Vagina (tissue), 2 donors: ENCODE measurements around the gene STIMATE. TPM values are rescaled to one million over a fixed set of nuclear protein-coding genes. Genes with fewer than 3 reads are reported as not detected.

Source experiments
- DNase-seq, 2 donors: peaks; one replicate each; pipeline ENCODE4 v3.0.0-alpha.2; 2017; ENCODE audit errors: extremely low spot score in 2 of 2
- H3K27ac ChIP-seq: fragments of 200-600 bp; sonication (generic); one replicate; pipeline ENCODE4 v1.5.1; 2019
- H3K27me3 ChIP-seq: fragments of 200-600 bp; sonication (generic); one replicate; pipeline ENCODE4 v1.5.1; 2019
- H3K36me3 ChIP-seq, 2 donors: fragments of 200-600 bp; sonication (generic); one replicate each; pipeline ENCODE4 v1.5.1; 2017 to 2019
- H3K4me1 ChIP-seq: fragments of 200-600 bp; sonication (generic); one replicate; pipeline ENCODE4 v1.5.1; 2019
- H3K4me3 ChIP-seq, 2 donors: fragments of 200-600 bp; sonication (generic); 1 replicate in 1 of 2; 2 replicates in 1 of 2; pipeline ENCODE4 v1.5.1; 2016 to 2019
- H3K9me3 ChIP-seq: fragments of 200-600 bp; sonication (generic); one replicate; pipeline ENCODE4 v1.5.1; 2019
- POLR2A ChIP-seq, 2 donors: fragments of 450-650 bp; IDR thresholded peaks; one replicate each; pipeline ENCODE4 v1.6.1; 2017; ENCODE audit warnings: antibody characterized with exemption in 2 of 2, mild to moderate bottlenecking in 2 of 2, moderate library complexity in 2 of 2
- POLR2AphosphoS5 ChIP-seq, 2 donors: sonication (generic); formaldehyde crosslinking; IDR thresholded peaks; one replicate each; pipeline ENCODE4 v1.9.0; 2017; ENCODE audit warnings: antibody characterized with exemption in 2 of 2, mild to moderate bottlenecking in 2 of 2, low read depth in 1 of 2; ENCODE audit not compliant: insufficient read depth in 1 of 2
- intact Hi-C: fragments of 100-400 bp; cut with DNase I; formaldehyde crosslinking; loops from one replicate; pipeline ENCODE4 v1.15.1; 2023
- total RNA-seq: library from RNA; depleted of rRNA; stranded (reverse); fragments of >200 nt; gene quantifications from one replicate; pipeline ENCODE4 v1.2.3, GENCODE V29; 2016
- TF ChIP-seq, protein P1 (sequence below), 3 experiments: fragments of 450-650 bp in 2 of 3; fragments of 200-600 bp in 1 of 3; sonication (generic) in 1 of 3; IDR thresholded peaks; one replicate each; pipeline ENCODE4 v1.5.1; 2017 to 2019; ENCODE audit warnings: antibody characterized with exemption in 3 of 3, mild to moderate bottlenecking in 2 of 3, moderate library complexity in 2 of 3

STIMATE gene
- total RNA-seq, 1 donor from 2014 or later: 12.5 TPM

DNA sequence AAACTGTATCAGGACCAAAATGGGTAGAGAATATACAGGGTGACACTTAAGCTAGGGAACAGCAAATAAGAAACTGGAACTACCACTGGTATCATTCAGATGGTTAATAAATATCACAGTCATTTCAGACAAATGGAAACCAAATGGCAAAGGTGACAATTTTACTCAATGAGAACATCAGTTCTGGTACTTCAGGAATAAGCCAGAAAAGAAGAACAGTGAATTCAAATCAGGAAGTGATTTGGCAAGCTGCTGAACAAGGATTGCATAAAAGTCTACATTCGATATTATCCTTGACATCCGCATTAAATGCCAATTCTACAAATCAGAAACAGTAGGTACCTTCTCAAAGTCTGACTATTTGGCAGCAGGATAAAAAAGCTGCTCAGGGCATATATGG is 23.5 kb upstream of the STIMATE start:
- DNase-seq: no peak
- intact Hi-C loops: no loop called here
- TF ChIP-seq POLR2A (IDR thresholded peaks at IDR 0.05): no peak
- TF ChIP-seq POLR2AphosphoS5 (IDR thresholded peaks at IDR 0.05; ENCODE audit: insufficient read depth in 1 of 2, low read depth in 1 of 2): no peak
- TF ChIP-seq, protein P1, sequence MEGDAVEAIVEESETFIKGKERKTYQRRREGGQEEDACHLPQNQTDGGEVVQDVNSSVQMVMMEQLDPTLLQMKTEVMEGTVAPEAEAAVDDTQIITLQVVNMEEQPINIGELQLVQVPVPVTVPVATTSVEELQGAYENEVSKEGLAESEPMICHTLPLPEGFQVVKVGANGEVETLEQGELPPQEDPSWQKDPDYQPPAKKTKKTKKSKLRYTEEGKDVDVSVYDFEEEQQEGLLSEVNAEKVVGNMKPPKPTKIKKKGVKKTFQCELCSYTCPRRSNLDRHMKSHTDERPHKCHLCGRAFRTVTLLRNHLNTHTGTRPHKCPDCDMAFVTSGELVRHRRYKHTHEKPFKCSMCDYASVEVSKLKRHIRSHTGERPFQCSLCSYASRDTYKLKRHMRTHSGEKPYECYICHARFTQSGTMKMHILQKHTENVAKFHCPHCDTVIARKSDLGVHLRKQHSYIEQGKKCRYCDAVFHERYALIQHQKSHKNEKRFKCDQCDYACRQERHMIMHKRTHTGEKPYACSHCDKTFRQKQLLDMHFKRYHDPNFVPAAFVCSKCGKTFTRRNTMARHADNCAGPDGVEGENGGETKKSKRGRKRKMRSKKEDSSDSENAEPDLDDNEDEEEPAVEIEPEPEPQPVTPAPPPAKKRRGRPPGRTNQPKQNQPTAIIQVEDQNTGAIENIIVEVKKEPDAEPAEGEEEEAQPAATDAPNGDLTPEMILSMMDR (IDR thresholded peaks at IDR 0.05): no peak
- H3K27me3 ChIP-seq: no peaks in the 10 kb centered on the region
- H3K4me3 ChIP-seq: no peak overlapping the region
- no peaks in the 10 kb centered on the region for H3K4me1 ChIP-seq
- H3K36me3 ChIP-seq: peaks cover 0 to 5% of the 10 kb centered on the region in 2 donors
- H3K9me3 ChIP-seq: no peaks in the 10 kb centered on the region
- H3K27ac ChIP-seq: no peak overlapping the region

DNA sequence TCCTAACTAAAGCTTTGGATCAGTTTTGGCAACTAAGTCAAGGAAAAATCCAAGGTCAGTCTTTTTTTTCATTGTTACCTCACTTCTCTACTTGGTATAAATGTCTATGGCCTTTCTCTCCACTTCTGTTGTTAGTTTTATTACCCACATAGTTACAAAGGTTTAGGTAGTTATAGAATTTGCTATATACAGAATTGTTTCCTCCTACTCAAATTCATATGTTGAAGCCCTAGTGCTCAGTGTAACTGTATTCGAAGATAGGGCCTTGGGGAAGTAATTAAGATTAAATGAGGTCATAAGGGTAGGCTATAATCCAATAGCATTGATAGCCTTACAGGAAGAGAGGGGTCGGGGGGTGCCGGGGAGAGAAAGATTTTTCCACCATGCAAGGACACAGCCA is 19.7 kb upstream of the STIMATE start:
- TF ChIP-seq, protein P1 (IDR thresholded peaks at IDR 0.05): no peak
- TF ChIP-seq POLR2AphosphoS5 (IDR thresholded peaks at IDR 0.05; ENCODE audit: insufficient read depth in 1 of 2, low read depth in 1 of 2): no peak
- no peak for TF ChIP-seq POLR2A (IDR thresholded peaks at IDR 0.05)
- Histone ChIP-seq H3K9me3 (no peaks in the 10 kb centered on the region), H3K27me3 (no peaks in the 10 kb centered on the region), H3K4me1 (no peaks in the 10 kb centered on the region), H3K27ac (no peak overlapping the region), H3K4me3 (no peak overlapping the region), H3K36me3 (peaks cover 0 to 5% of the 10 kb centered on the region in 2 donors)
- intact Hi-C loops: no loop called here
- DNase-seq: no peak

DNA sequence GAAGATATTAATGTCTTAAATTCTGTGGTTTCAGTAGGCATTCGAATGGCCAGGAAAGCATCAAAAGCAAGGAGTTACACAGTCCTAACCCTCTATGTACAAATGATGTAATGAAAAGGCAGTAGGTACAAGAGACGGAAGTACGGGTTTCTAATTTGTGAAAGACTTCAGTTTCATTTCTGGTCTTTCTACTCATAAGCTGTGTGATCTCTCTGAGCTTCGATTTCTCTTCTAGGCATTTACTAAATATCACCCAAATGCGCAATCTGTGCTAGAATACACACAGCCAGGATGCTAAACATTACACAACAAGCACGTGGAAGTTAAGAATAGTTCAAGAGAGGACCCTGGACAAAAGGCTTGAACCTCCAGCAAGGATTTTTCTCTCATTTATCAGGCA is 17.9 kb upstream of the STIMATE start:
- Histone ChIP-seq H3K4me1 (no peaks in the 10 kb centered on the region), H3K36me3 (no peaks in the 10 kb centered on the region), H3K27ac (no peak overlapping the region), H3K27me3 (no peaks in the 10 kb centered on the region), H3K4me3 (no peak overlapping the region), H3K9me3 (no peaks in the 10 kb centered on the region)
- intact Hi-C loops: no loop called here
- no peak for TF ChIP-seq POLR2AphosphoS5 (IDR thresholded peaks at IDR 0.05; ENCODE audit: insufficient read depth in 1 of 2, low read depth in 1 of 2)
- TF ChIP-seq, protein P1 (IDR thresholded peaks at IDR 0.05): no peak
- no peak for TF ChIP-seq POLR2A (IDR thresholded peaks at IDR 0.05)
- DNase-seq: no peak

DNA sequence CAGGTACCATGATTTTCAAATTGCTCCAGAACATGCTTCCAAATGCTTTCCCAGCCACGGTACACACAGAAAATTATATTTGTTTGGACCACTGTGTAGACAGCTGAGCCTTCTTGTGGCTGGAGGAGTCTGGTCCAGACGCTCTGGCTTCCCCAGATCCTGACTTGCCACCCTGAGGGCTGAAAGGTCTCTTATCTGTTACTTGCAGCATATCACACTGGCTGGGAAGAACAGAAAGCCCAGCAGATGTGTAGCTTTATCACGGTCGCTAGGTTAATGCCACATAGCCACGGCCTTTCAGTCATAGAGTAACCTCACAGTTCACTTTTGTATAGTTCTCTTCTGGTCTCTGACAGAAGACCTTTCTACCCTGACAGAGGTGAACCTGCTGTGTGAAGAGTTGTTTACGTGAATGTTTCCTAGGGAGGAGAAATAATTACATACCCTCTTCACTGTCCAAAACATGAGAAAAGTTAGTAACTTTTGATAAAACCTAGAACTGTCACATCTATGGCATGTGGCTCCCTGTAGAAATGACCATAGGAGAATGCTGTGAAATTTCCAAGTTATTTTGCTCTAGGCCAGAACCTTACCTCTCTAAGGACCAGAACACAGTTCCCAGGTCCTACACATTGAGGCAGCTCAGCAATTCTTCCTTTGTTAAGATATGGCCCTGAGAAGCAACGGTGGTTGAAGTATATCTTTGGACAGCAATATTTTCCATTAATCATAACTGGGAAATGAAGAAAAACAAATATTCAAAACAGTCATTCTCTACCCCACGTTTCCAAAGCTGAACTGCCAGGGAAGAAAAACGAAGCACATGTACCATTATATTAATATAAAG is 15.8 kb upstream of the STIMATE start:
- Histone ChIP-seq H3K4me1 (no peaks in the 10 kb centered on the region), H3K27ac (no peak overlapping the region), H3K4me3 (no peak overlapping the region), H3K27me3 (no peaks in the 10 kb centered on the region), H3K9me3 (no peaks in the 10 kb centered on the region), H3K36me3 (no peaks in the 10 kb centered on the region)
- no peak for DNase-seq
- intact Hi-C loops: no loop called here
- TF ChIP-seq POLR2A (IDR thresholded peaks at IDR 0.05): no peak
- TF ChIP-seq, protein P1 (IDR thresholded peaks at IDR 0.05): no peak
- TF ChIP-seq POLR2AphosphoS5 (IDR thresholded peaks at IDR 0.05; ENCODE audit: insufficient read depth in 1 of 2, low read depth in 1 of 2): no peak

DNA sequence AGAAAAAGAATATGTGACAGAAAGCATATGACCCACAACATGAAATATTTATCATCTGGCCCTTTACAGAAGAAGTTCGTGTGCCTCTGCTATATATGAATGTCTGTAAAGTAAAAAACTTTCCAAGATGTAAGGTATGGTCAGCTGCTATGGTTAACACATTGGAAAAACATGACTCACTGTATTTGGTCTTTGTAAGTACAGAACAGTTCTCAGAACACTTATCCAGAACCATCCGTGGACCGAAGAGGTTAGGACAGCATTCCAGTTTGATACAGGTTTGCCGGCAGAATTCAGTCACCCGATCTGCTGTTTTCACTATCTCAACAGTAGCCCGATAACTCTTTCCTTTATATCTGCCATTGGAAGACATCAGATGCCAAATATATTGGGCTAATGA is 13.5 kb upstream of the STIMATE start:
- Histone ChIP-seq H3K27ac (no peak overlapping the region), H3K36me3 (peaks cover 0 to 13% of the 10 kb centered on the region in 2 donors), H3K27me3 (no peaks in the 10 kb centered on the region), H3K9me3 (no peaks in the 10 kb centered on the region), H3K4me1 (no peaks in the 10 kb centered on the region), H3K4me3 (no peak overlapping the region)
- DNase-seq: no peak
- intact Hi-C loops: no loop called here
- no peak for TF ChIP-seq POLR2AphosphoS5 (IDR thresholded peaks at IDR 0.05; ENCODE audit: insufficient read depth in 1 of 2, low read depth in 1 of 2)
- TF ChIP-seq, protein P1 (IDR thresholded peaks at IDR 0.05): no peak
- TF ChIP-seq POLR2A (IDR thresholded peaks at IDR 0.05): no peak
